ENCODE results near the gene PIGN. TPM values are rescaled to one million over a fixed set of nuclear protein-coding genes. Genes with fewer than 3 reads are reported as not detected.

The PIGN gene
- polyA plus RNA-seq, 1 donor, result 20.5 TPM

- no peaks in the 10 kb centered on the region for H3K27me3 ChIP-seq (ENCODE audit: control insufficient read depth, insufficient read depth, low read length)
- no peak overlapping the region for H3K27ac ChIP-seq (ENCODE audit: low read length)
- no peaks in the 10 kb centered on the region for H3K9me3 ChIP-seq (ENCODE audit: control insufficient read depth, low read depth, low read length)
- no CpG with 5 or more reads among the region's 2 CpGs for WGBS (ENCODE audit: insufficient coverage, low lambda C conversion rate)
- no peak overlapping the region for H3K4me3 ChIP-seq (ENCODE audit: low read length)
- H3K36me3 ChIP-seq (ENCODE audit: control insufficient read depth, insufficient read depth, low read length), result no peaks in the 10 kb centered on the region
- peaks cover 12% of the 10 kb centered on the region for H3K4me1 ChIP-seq (ENCODE audit: control insufficient read depth, insufficient read depth, low read length)
- DNase-seq, result peak; percentile 26 to 73
These were observed 193.9 kb downstream of the PIGN start for GRCh38 chr18:61992923-61993322.

- DNase-seq, result no peak
- 83% methylated on average over 1 of the region's 1 CpG for WGBS (ENCODE audit: insufficient coverage, low lambda C conversion rate)
- no peaks in the 10 kb centered on the region for H3K36me3 ChIP-seq (ENCODE audit: control insufficient read depth, insufficient read depth, low read length)
- no peaks in the 10 kb centered on the region for H3K9me3 ChIP-seq (ENCODE audit: control insufficient read depth, low read depth, low read length)
- H3K4me1 ChIP-seq (ENCODE audit: control insufficient read depth, insufficient read depth, low read length), result peaks cover 12% of the 10 kb centered on the region
- H3K27ac ChIP-seq (ENCODE audit: low read length), result no peak overlapping the region
- H3K27me3 ChIP-seq (ENCODE audit: control insufficient read depth, insufficient read depth, low read length), result no peaks in the 10 kb centered on the region
- H3K4me3 ChIP-seq (ENCODE audit: low read length), result no peak overlapping the region
These were observed 194.6 kb downstream of the PIGN start for GRCh38 chr18:61992285-61992684.

- Histone ChIP-seq H3K27me3 (ENCODE audit: control insufficient read depth, insufficient read depth, low read length) (no peaks in the 10 kb centered on the region), H3K36me3 (ENCODE audit: control insufficient read depth, insufficient read depth, low read length) (no peaks in the 10 kb centered on the region), H3K4me3 (ENCODE audit: low read length) (no peak overlapping the region), H3K27ac (ENCODE audit: low read length) (no peak overlapping the region), H3K9me3 (ENCODE audit: control insufficient read depth, low read depth, low read length) (no peaks in the 10 kb centered on the region), H3K4me1 (ENCODE audit: control insufficient read depth, insufficient read depth, low read length) (peaks cover 12% of the 10 kb centered on the region)
- no peak for DNase-seq
- WGBS (ENCODE audit: insufficient coverage, low lambda C conversion rate), result no CpG with 5 or more reads among the region's 1 CpG
These were observed 195.0 kb downstream of the PIGN start for GRCh38 chr18:61991836-61992235.

GRCh38 chr18:61991201-61991600 lies 195.7 kb downstream of the PIGN start:
- no peaks in the 10 kb centered on the region for H3K9me3 ChIP-seq (ENCODE audit: control insufficient read depth, low read depth, low read length)
- H3K27ac ChIP-seq (ENCODE audit: low read length), result no peak overlapping the region
- WGBS (ENCODE audit: insufficient coverage, low lambda C conversion rate), result no CpG with 5 or more reads among the region's 3 CpGs
- no peak for DNase-seq
- peaks cover 12% of the 10 kb centered on the region for H3K4me1 ChIP-seq (ENCODE audit: control insufficient read depth, insufficient read depth, low read length)
- no peak overlapping the region for H3K4me3 ChIP-seq (ENCODE audit: low read length)
- no peaks in the 10 kb centered on the region for H3K27me3 ChIP-seq (ENCODE audit: control insufficient read depth, insufficient read depth, low read length)
- no peaks in the 10 kb centered on the region for H3K36me3 ChIP-seq (ENCODE audit: control insufficient read depth, insufficient read depth, low read length)

Other genes with a start within 250 kb of the PIGN start
- 26.9 TPM for gene RELCH, start 199 bp upstream of the PIGN start, polyA plus RNA-seq
- gene TNFRSF11A, start 138.3 kb upstream of the PIGN start, polyA plus RNA-seq, result 21.7 TPM